ENCODE measurements around the gene DDX43. TPM values are rescaled to one million over a fixed set of nuclear protein-coding genes. Genes with fewer than 3 reads are reported as not detected.

DDX43 gene
- total RNA-seq (2012; rRNA removed) (under 0.01 TPM in 1 of 2 replicates, not detected in the other), polyA plus RNA-seq (2012; rRNA removed) (0.07 TPM in 1 of 2 replicates, not detected in the other), Bru-seq, nascent RNA (percentile 11 among the genes with signal in this experiment), BruChase-seq, experiment 1, labeled RNA remaining after a 6-hour chase (percentile 12 among the genes with signal in this experiment), BruChase-seq, experiment 2, labeled RNA remaining after a 2-hour chase (not detected)
- 0.01 TPM in 1 of 2 replicates, not detected in the other for polyA plus RNA-seq (2012; cell fraction: cytosol; rRNA removed)
- polyA plus RNA-seq (2012; cell fraction: nucleus; rRNA removed; ENCODE audit: low replicate concordance): 0.02 and 0.03 TPM in 2 replicates
- long read RNA-seq: 0 reads

- H4K5ac ChIP-seq (ENCODE audit: low read depth, low read length): no peak within 1 kb of the TSS
- ChIA-PET POLR2A (ENCODE audit: unreplicated experiment) (no interaction called here), CTCF (no interaction called here)
- H3K56ac ChIP-seq (ENCODE audit: extremely low read depth, insufficient read depth, low read length): no peak within 1 kb of the TSS
- 85% methylated on average over 25 of the region's 54 CpGs; no CpG with 5 or more reads in 1 of the 2 experiments for WGBS, 2 experiments (ENCODE audit: extremely low coverage in 2 of 2, insufficient read length in 1 of 2)
- no peak within 1 kb of the TSS for H3K4ac ChIP-seq (ENCODE audit: low read depth, low read length)
- no peak within 1 kb of the TSS for H3K4me2 ChIP-seq (ENCODE audit: low read depth, low read length)
- no peak within 1 kb of the TSS for H4K8ac ChIP-seq (ENCODE audit: low read depth in 2 of 2, low read length in 2 of 2)
- no TSS peak for BruUV-seq (replicated peaks)
- H3K9ac ChIP-seq (ENCODE audit: low read depth, low read length): no peak within 1 kb of the TSS
- no peak within 1 kb of the TSS for H2BK15ac ChIP-seq (ENCODE audit: low read depth, low read length)
- H3K27ac ChIP-seq (ENCODE audit: insufficient read depth, low read length): no peak within 1 kb of the TSS
- H2BK20ac ChIP-seq (ENCODE audit: low read depth, low read length): no peak within 1 kb of the TSS
- H3K9me1 ChIP-seq (ENCODE audit: insufficient read depth, low read length): no peaks in the 10 kb centered on the region; the same call in 1 of the 2 replicates
- no peak within 1 kb of the TSS for H2BK5ac ChIP-seq (ENCODE audit: low read depth, low read length, poor library complexity, severe bottlenecking)
- no peaks in the 10 kb centered on the region for H3K9me3 ChIP-seq (ENCODE audit: control insufficient read depth, insufficient read depth, low read length)
- no peaks in the 10 kb centered on the region for H4K20me1 ChIP-seq (ENCODE audit: insufficient read depth, low read length)
- dilution Hi-C loops (cut with HindIII; ENCODE audit: low sequenced_read_pairs, unreplicated experiment) (no loop called here), in situ Hi-C loops (cut with MboI; ENCODE audit: low sequenced_read_pairs) (no loop called here), intact Hi-C loops (cut with micrococcal nuclease) (no loop called here)
- H3K23ac ChIP-seq (ENCODE audit: low read depth, low read length): no peak within 1 kb of the TSS
- no peak within 1 kb of the TSS for H2AK5ac ChIP-seq (ENCODE audit: low read depth, low read length)
- H3K79me1 ChIP-seq (ENCODE audit: low read depth in 1 of 2, low read length in 2 of 2): no peaks in the 10 kb centered on the region
- H3K4me3 ChIP-seq (ENCODE audit: insufficient read depth, low read depth, low read length): no peak within 1 kb of the TSS
- no peak within 1 kb of the TSS for H3K18ac ChIP-seq (ENCODE audit: low read depth, low read length)
- no peaks in the 10 kb centered on the region for H3K4me1 ChIP-seq (ENCODE audit: control insufficient read depth, insufficient read depth, low read length)
- H2AFZ ChIP-seq (replicated peaks; ENCODE audit: low read length, poor library complexity): peak within 1 kb of the TSS; percentile 71
- ATAC-seq (ENCODE audit: low read depth) (no peak), DNase-seq (no peak)
- no peaks in the 10 kb centered on the region for H3K36me3 ChIP-seq (ENCODE audit: control insufficient read depth, insufficient read depth, low read length)
- H3K27me3 ChIP-seq (ENCODE audit: control insufficient read depth, insufficient read depth, low read length): no peaks in the 10 kb centered on the region
- no peak within 1 kb of the TSS for H4K91ac ChIP-seq (ENCODE audit: insufficient read depth, low read depth, low read length)
- H2BK120ac ChIP-seq (ENCODE audit: low read depth, low read length): no peak within 1 kb of the TSS
- H2AK9ac ChIP-seq (replicated peaks; ENCODE audit: low read depth, low read length, poor library complexity): no peak within 1 kb of the TSS
- H3K14ac ChIP-seq (replicated peaks; ENCODE audit: low read depth, low read length): no peak within 1 kb of the TSS
- no peak for TF ChIP-seq MAZ (IDR thresholded peaks at IDR 0.05; ENCODE audit: borderline replicate concordance, low read depth, low read length)
- TF ChIP-seq ELK1 (IDR thresholded peaks at IDR 0.05; ENCODE audit: borderline replicate concordance, low read depth, low read length): no peak
- no peak for TF ChIP-seq BHLHE40 (IDR thresholded peaks at IDR 0.05; ENCODE audit: low read depth, low read length)
- TF ChIP-seq POLR2A (IDR thresholded peaks at IDR 0.05; ENCODE audit: low read depth, low read length): no peak
- TF ChIP-seq SMC3 (IDR thresholded peaks at IDR 0.05; ENCODE audit: low read depth, low read length): no peak
- TF ChIP-seq USF2 (IDR thresholded peaks at IDR 0.05; ENCODE audit: low read depth, low read length): no peak
- TF ChIP-seq CEBPB (IDR thresholded peaks at IDR 0.05; ENCODE audit: low read depth, low read length): no peak
- no peak for TF ChIP-seq CHD1 (IDR thresholded peaks at IDR 0.05; ENCODE audit: low read depth, low read length)
- no peak for TF ChIP-seq FOS (IDR thresholded peaks at IDR 0.05; ENCODE audit: low read depth, low read length)
- TF ChIP-seq CTCF (conservative IDR thresholded peaks at IDR 0.05; ENCODE audit: low read depth, low read length): no peak
- no peak for TF ChIP-seq NFE2L2 (IDR thresholded peaks at IDR 0.05; ENCODE audit: low read depth, low read length)
- TF ChIP-seq RCOR1 (IDR thresholded peaks at IDR 0.05; ENCODE audit: insufficient replicate concordance, low read length): no peak
- no peak for TF ChIP-seq MXI1 (IDR thresholded peaks at IDR 0.05; ENCODE audit: borderline replicate concordance, low read depth, low read length)
- no peak for TF ChIP-seq RFX5 (IDR thresholded peaks at IDR 0.05; ENCODE audit: low read depth, low read length)
Measured at GRCh38 chr6:73394577-73395354, at the start of gene DDX43. DDX43 (plus strand) TSS chr6:73394828; CDS start chr6:73394906, 78 bp downstream.

All from IMR-90 (cell line).